ENCODE measurements around the gene RAB2B.

Gene RAB2B

GRCh38 chr14:21476925-21477681 is at the start of gene RAB2B, which contains the start of gene TOX4:
RAB2B (minus strand) TSS chr14:21476959; CDS start chr14:21476872, 87 bp downstream.
TOX4 (plus strand) TSS chr14:21477195; CDS start chr14:21477279, 84 bp downstream.
- peak; percentile 94 for DNase-seq (ENCODE audit: low spot score)

- DNase-seq (ENCODE audit: low spot score) = peak; percentile 17
Measured at GRCh38 chr14:21525962-21526671, 49.4 kb upstream of the RAB2B start, which contains the start of gene SALL2. SALL2 (minus strand) TSS chr14:21526346; CDS start chr14:21526127, 219 bp downstream.

- DNase-seq (ENCODE audit: low spot score) = no peak
Measured at GRCh38 chr14:21525571-21525961, 48.8 kb upstream of the RAB2B start.

- DNase-seq (ENCODE audit: low spot score) = no peak
Measured at GRCh38 chr14:21524575-21525490, 48.1 kb upstream of the RAB2B start.

GRCh38 chr14:21523203-21523602 is 46.4 kb upstream of the RAB2B start:
- DNase-seq (ENCODE audit: low spot score) = no peak

GRCh38 chr14:21521501-21521900 is 44.7 kb upstream of the RAB2B start:
- no peak for DNase-seq (ENCODE audit: low spot score)

GRCh38 chr14:21520767-21521166 is 44.0 kb upstream of the RAB2B start:
- no peak for DNase-seq (ENCODE audit: low spot score)

GRCh38 chr14:21518725-21519124 is 42.0 kb upstream of the RAB2B start:
- no peak for DNase-seq (ENCODE audit: low spot score)

- DNase-seq (ENCODE audit: low spot score) = no peak
Measured at GRCh38 chr14:21514341-21514740, 37.6 kb upstream of the RAB2B start.

GRCh38 chr14:21510735-21511657 is 34.2 kb upstream of the RAB2B start, which contains the start of gene METTL3:
METTL3 (minus strand) TSS chr14:21511340; CDS start chr14:21511223, 117 bp downstream.
- peak; percentile 92 for DNase-seq (ENCODE audit: low spot score)

- no peak for DNase-seq (ENCODE audit: low spot score)
Measured at GRCh38 chr14:21509432-21510143, 32.8 kb upstream of the RAB2B start.

- no peak for DNase-seq (ENCODE audit: low spot score)
Measured at GRCh38 chr14:21506557-21506956, 29.8 kb upstream of the RAB2B start.

- DNase-seq (ENCODE audit: low spot score) = no peak
Measured at GRCh38 chr14:21505012-21505553, 28.3 kb upstream of the RAB2B start.

- no peak for DNase-seq (ENCODE audit: low spot score)
Measured at GRCh38 chr14:21503376-21503775, 26.6 kb upstream of the RAB2B start.

GRCh38 chr14:21501568-21501967 is 24.8 kb upstream of the RAB2B start:
- no peak for DNase-seq (ENCODE audit: low spot score)

- DNase-seq (ENCODE audit: low spot score) = peak; percentile 44
Measured at GRCh38 chr14:21498540-21499526, 22.1 kb upstream of the RAB2B start.

- no peak for DNase-seq (ENCODE audit: low spot score)
Measured at GRCh38 chr14:21496453-21496852, 19.7 kb upstream of the RAB2B start.

- no peak for DNase-seq (ENCODE audit: low spot score)
Measured at GRCh38 chr14:21494902-21495762, 18.4 kb upstream of the RAB2B start.

Measured in germinal center (tissue), 1 donor.